K562 (cell line): ENCODE data around the gene TBC1D17. TPM values are rescaled to one million over a fixed set of nuclear protein-coding genes. Genes with fewer than 3 reads are reported as not detected.
A peak's percentile ranks its signal among the peaks of the same experiment; 100 is the strongest.

Experiments
- GABPB1 ChIP-seq: sonication (generic); formaldehyde crosslinking; IDR thresholded peaks from 2 replicates; pipeline ENCODE4 v1.8.0; 2022; ENCODE audit warnings: mild to moderate bottlenecking, missing genetic modification reagents
- HDAC6 ChIP-seq: IDR thresholded peaks from 2 replicates; pipeline ENCODE4 v1.6.1; 2012; ENCODE audit warnings: low read depth, mild to moderate bottlenecking, control low read depth, inconsistent platforms, low read length, moderate library complexity
- JUND ChIP-seq, 2 experiments: IDR thresholded peaks; 2 replicates in 1 of 2; 3 replicates in 1 of 2; pipeline ENCODE4 v1.6.1; 2011; ENCODE audit warnings: borderline replicate concordance in 2 of 2, low read depth in 2 of 2, low read length in 2 of 2, improper control_type of control experiment in 1 of 2, missing biosample characterization in 1 of 2, missing genetic modification characterization in 1 of 2, missing genetic modification reagents in 1 of 2
- POLR3G ChIP-seq: IDR thresholded peaks from 2 replicates; pipeline ENCODE4 v1.6.1; 2011; ENCODE audit not compliant: insufficient read length, insufficient replicate concordance; ENCODE audit errors: extremely low read depth
- polyA plus RNA-seq, 8 experiments: library from polyadenylated mRNA; depleted of rRNA in 4 of 8; stranded (reverse) in 5 of 8; unstranded in 3 of 8; fragments of >200 nt; fragmentation: Nextera tagmentation in 2 of 8; fragmentation: Illumina TruSeq in 1 of 8; extraction: Ambion mirVana in 2 of 8; extraction: Trizol in 1 of 8; gene quantifications; 2 replicates each; pipeline versions ENCODE4 v1.2.1 to v1.2.3, GENCODE V29; 2011 to 2014; ENCODE audit warnings: inconsistent platforms in 1 of 8, missing spikeins in 1 of 8
- total RNA-seq, 7 experiments: library from RNA; depleted of rRNA in 6 of 7; stranded (reverse); fragments of >200 nt in 6 of 7; fragmentation: Illumina TruSeq in 2 of 7; extraction: Trizol in 2 of 7; gene quantifications; 2 replicates each; pipeline versions ENCODE4 v1.2.1 to v1.2.3, GENCODE V29; 2011 to 2021; ENCODE audit warnings: low replicate concordance in 1 of 7
- TF ChIP-seq, protein P1 (sequence below): sonication (generic); formaldehyde crosslinking; IDR thresholded peaks from 2 replicates; pipeline ENCODE4 v1.8.0; 2023; ENCODE audit warnings: mild to moderate bottlenecking, missing genetic modification reagents

The TBC1D17 gene
- total and polyA plus RNA-seq, 9 of the 15 experiments (the other 6 are each of a cell fraction or from before 2014, with no cell fraction given) = 0.42 to 16.0 (median 3.8) TPM

- TF ChIP-seq HDAC6 (no peak), POLR3G (no peak), JUND (IDR thresholded peaks at IDR 0.05; ENCODE audit: borderline replicate concordance, low read depth, low read length) (peak; percentile 30; the same call in 1 of the 2 replicates), JUND (tag; IDR thresholded peaks at IDR 0.05; ENCODE audit: borderline replicate concordance, low read depth, low read length) (no peak), GABPB1 (CRISPR knock-in tag) (peak; percentile 73; the same call in 1 of the 2 replicates)
- TF ChIP-seq, protein P1, sequence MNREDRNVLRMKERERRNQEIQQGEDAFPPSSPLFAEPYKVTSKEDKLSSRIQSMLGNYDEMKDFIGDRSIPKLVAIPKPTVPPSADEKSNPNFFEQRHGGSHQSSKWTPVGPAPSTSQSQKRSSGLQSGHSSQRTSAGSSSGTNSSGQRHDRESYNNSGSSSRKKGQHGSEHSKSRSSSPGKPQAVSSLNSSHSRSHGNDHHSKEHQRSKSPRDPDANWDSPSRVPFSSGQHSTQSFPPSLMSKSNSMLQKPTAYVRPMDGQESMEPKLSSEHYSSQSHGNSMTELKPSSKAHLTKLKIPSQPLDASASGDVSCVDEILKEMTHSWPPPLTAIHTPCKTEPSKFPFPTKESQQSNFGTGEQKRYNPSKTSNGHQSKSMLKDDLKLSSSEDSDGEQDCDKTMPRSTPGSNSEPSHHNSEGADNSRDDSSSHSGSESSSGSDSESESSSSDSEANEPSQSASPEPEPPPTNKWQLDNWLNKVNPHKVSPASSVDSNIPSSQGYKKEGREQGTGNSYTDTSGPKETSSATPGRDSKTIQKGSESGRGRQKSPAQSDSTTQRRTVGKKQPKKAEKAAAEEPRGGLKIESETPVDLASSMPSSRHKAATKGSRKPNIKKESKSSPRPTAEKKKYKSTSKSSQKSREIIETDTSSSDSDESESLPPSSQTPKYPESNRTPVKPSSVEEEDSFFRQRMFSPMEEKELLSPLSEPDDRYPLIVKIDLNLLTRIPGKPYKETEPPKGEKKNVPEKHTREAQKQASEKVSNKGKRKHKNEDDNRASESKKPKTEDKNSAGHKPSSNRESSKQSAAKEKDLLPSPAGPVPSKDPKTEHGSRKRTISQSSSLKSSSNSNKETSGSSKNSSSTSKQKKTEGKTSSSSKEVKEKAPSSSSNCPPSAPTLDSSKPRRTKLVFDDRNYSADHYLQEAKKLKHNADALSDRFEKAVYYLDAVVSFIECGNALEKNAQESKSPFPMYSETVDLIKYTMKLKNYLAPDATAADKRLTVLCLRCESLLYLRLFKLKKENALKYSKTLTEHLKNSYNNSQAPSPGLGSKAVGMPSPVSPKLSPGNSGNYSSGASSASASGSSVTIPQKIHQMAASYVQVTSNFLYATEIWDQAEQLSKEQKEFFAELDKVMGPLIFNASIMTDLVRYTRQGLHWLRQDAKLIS (CRISPR knock-in tag) = peak; percentile 96
- TF ChIP-seq, all 486 proteins: peak for 131
Observed at GRCh38 chr19:49929611-49930482, 52.3 kb downstream of the TBC1D17 start (continued).
